ENCODE results near the gene SFRP4.

Gene SFRP4

GRCh38 chr7:37899712-37900247, 16.8 kb downstream of the SFRP4 start:
- Histone ChIP-seq H3K4me2 (ENCODE audit: insufficient read depth, low read length, poor library complexity, severe bottlenecking) (no peak overlapping the region), H3K4me1 (ENCODE audit: control insufficient read depth in 2 of 2, insufficient read depth in 1 of 2, low read depth in 1 of 2, low read length in 2 of 2) (no peaks in the 10 kb centered on the region), H3K36me3 (replicated peaks in 1 of 2; ENCODE audit: control insufficient read depth in 2 of 2, insufficient read depth in 2 of 2, low read length in 2 of 2) (no peaks in the 10 kb centered on the region), H3K14ac (ENCODE audit: low read length) (no peak overlapping the region), H2BK5ac (ENCODE audit: low read length) (no peak overlapping the region), H4K91ac (ENCODE audit: low read depth, low read length, poor library complexity) (no peak overlapping the region), H3K79me1 (ENCODE audit: low read depth, low read length) (no peaks in the 10 kb centered on the region), H3K4ac (ENCODE audit: low read length) (no peak overlapping the region), H3K18ac (ENCODE audit: low read length) (no peak overlapping the region), H3K9ac (ENCODE audit: low read depth, low read length, poor library complexity) (no peak overlapping the region), H3K4me3 (ENCODE audit: low read length in 2 of 2) (no peak overlapping the region), H2AFZ (ENCODE audit: low read length) (no peak overlapping the region), H2BK12ac (ENCODE audit: low read length) (no peak overlapping the region), H4K8ac (ENCODE audit: low read depth, low read length) (no peak overlapping the region), H2BK15ac (ENCODE audit: low read length) (no peak overlapping the region), H3K23ac (ENCODE audit: low read depth, low read length, poor library complexity) (no peak overlapping the region), H2BK120ac (ENCODE audit: low read depth, low read length) (no peak overlapping the region), H2AK5ac (ENCODE audit: low read depth, low read length) (no peak overlapping the region), H3K27me3 (ENCODE audit: control insufficient read depth in 3 of 3, insufficient read depth in 3 of 3, low read depth in 1 of 3, low read length in 3 of 3) (no peaks in the 10 kb centered on the region), H3K27ac (replicated peaks; ENCODE audit: low read length) (no peak overlapping the region), H3K9me3 (replicated peaks in 1 of 2; ENCODE audit: control insufficient read depth in 2 of 2, insufficient read depth in 1 of 2, low read depth in 1 of 2, low read length in 2 of 2) (no peaks in the 10 kb centered on the region)
- WGBS, 2 donors (ENCODE audit: extremely low coverage in 2 of 2, insufficient read length in 2 of 2, insufficient replicate concordance in 1 of 2): no CpG with 5 or more reads among the region's 3 CpGs
- no peak for DNase-seq (ENCODE audit: low spot score)

- H4K8ac ChIP-seq (ENCODE audit: low read depth, low read length): no peak overlapping the region
- H2AFZ ChIP-seq (ENCODE audit: low read length): no peak overlapping the region
- no peak overlapping the region for H3K4me3 ChIP-seq (ENCODE audit: low read length in 2 of 2)
- no peak overlapping the region for H3K4ac ChIP-seq (ENCODE audit: low read length)
- no peaks in the 10 kb centered on the region for H3K36me3 ChIP-seq (replicated peaks in 1 of 2; ENCODE audit: control insufficient read depth in 2 of 2, insufficient read depth in 2 of 2, low read length in 2 of 2)
- H3K4me2 ChIP-seq (ENCODE audit: insufficient read depth, low read length, poor library complexity, severe bottlenecking): no peak overlapping the region
- H4K91ac ChIP-seq (ENCODE audit: low read depth, low read length, poor library complexity): no peak overlapping the region
- H3K4me1 ChIP-seq (ENCODE audit: control insufficient read depth in 2 of 2, insufficient read depth in 1 of 2, low read depth in 1 of 2, low read length in 2 of 2): no peaks in the 10 kb centered on the region
- H2AK5ac ChIP-seq (ENCODE audit: low read depth, low read length): no peak overlapping the region
- H2BK15ac ChIP-seq (ENCODE audit: low read length): no peak overlapping the region
- no CpG with 5 or more reads among the region's 3 CpGs for WGBS, 2 donors (ENCODE audit: extremely low coverage in 2 of 2, insufficient read length in 2 of 2, insufficient replicate concordance in 1 of 2)
- no peak for DNase-seq (ENCODE audit: low spot score)
- no peak overlapping the region for H3K18ac ChIP-seq (ENCODE audit: low read length)
- no peak overlapping the region for H3K9ac ChIP-seq (ENCODE audit: low read depth, low read length, poor library complexity)
- H3K27ac ChIP-seq (replicated peaks; ENCODE audit: low read length): no peak overlapping the region
- no peak overlapping the region for H2BK12ac ChIP-seq (ENCODE audit: low read length)
- no peak overlapping the region for H2BK5ac ChIP-seq (ENCODE audit: low read length)
- no peaks in the 10 kb centered on the region for H3K79me1 ChIP-seq (ENCODE audit: low read depth, low read length)
- no peaks in the 10 kb centered on the region for H3K9me3 ChIP-seq (replicated peaks in 1 of 2; ENCODE audit: control insufficient read depth in 2 of 2, insufficient read depth in 1 of 2, low read depth in 1 of 2, low read length in 2 of 2)
- H3K14ac ChIP-seq (ENCODE audit: low read length): no peak overlapping the region
- H3K27me3 ChIP-seq (ENCODE audit: control insufficient read depth in 3 of 3, insufficient read depth in 3 of 3, low read depth in 1 of 3, low read length in 3 of 3): no peaks in the 10 kb centered on the region
- no peak overlapping the region for H3K23ac ChIP-seq (ENCODE audit: low read depth, low read length, poor library complexity)
- no peak overlapping the region for H2BK120ac ChIP-seq (ENCODE audit: low read depth, low read length)
Measured at GRCh38 chr7:37894671-37895070, 21.9 kb downstream of the SFRP4 start.

GRCh38 chr7:37893359-37893758, 23.3 kb downstream of the SFRP4 start:
- Histone ChIP-seq H2AK5ac (ENCODE audit: low read depth, low read length) (no peak overlapping the region), H3K4me3 (ENCODE audit: low read length in 2 of 2) (no peak overlapping the region), H3K4me2 (ENCODE audit: insufficient read depth, low read length, poor library complexity, severe bottlenecking) (no peak overlapping the region), H3K4me1 (ENCODE audit: control insufficient read depth in 2 of 2, insufficient read depth in 1 of 2, low read depth in 1 of 2, low read length in 2 of 2) (no peaks in the 10 kb centered on the region), H3K27me3 (ENCODE audit: control insufficient read depth in 3 of 3, insufficient read depth in 3 of 3, low read depth in 1 of 3, low read length in 3 of 3) (no peaks in the 10 kb centered on the region), H2BK12ac (ENCODE audit: low read length) (no peak overlapping the region), H3K14ac (ENCODE audit: low read length) (no peak overlapping the region), H3K9me3 (replicated peaks in 1 of 2; ENCODE audit: control insufficient read depth in 2 of 2, insufficient read depth in 1 of 2, low read depth in 1 of 2, low read length in 2 of 2) (no peaks in the 10 kb centered on the region), H4K8ac (ENCODE audit: low read depth, low read length) (no peak overlapping the region), H3K4ac (ENCODE audit: low read length) (no peak overlapping the region), H3K36me3 (replicated peaks in 1 of 2; ENCODE audit: control insufficient read depth in 2 of 2, insufficient read depth in 2 of 2, low read length in 2 of 2) (no peaks in the 10 kb centered on the region), H2BK15ac (ENCODE audit: low read length) (no peak overlapping the region), H2AFZ (ENCODE audit: low read length) (no peak overlapping the region), H3K9ac (ENCODE audit: low read depth, low read length, poor library complexity) (no peak overlapping the region), H3K79me1 (ENCODE audit: low read depth, low read length) (no peaks in the 10 kb centered on the region), H2BK5ac (ENCODE audit: low read length) (no peak overlapping the region), H2BK120ac (ENCODE audit: low read depth, low read length) (no peak overlapping the region), H3K23ac (ENCODE audit: low read depth, low read length, poor library complexity) (no peak overlapping the region), H3K27ac (replicated peaks; ENCODE audit: low read length) (no peak overlapping the region), H4K91ac (ENCODE audit: low read depth, low read length, poor library complexity) (no peak overlapping the region), H3K18ac (ENCODE audit: low read length) (no peak overlapping the region)
- DNase-seq (ENCODE audit: low spot score): no peak

- Histone ChIP-seq H2AK5ac (ENCODE audit: low read depth, low read length) (no peak overlapping the region), H2BK12ac (ENCODE audit: low read length) (no peak overlapping the region), H3K14ac (ENCODE audit: low read length) (no peak overlapping the region), H3K9me3 (replicated peaks in 1 of 2; ENCODE audit: control insufficient read depth in 2 of 2, insufficient read depth in 1 of 2, low read depth in 1 of 2, low read length in 2 of 2) (no peaks in the 10 kb centered on the region), H3K18ac (ENCODE audit: low read length) (no peak overlapping the region), H3K27me3 (ENCODE audit: control insufficient read depth in 3 of 3, insufficient read depth in 3 of 3, low read depth in 1 of 3, low read length in 3 of 3) (no peaks in the 10 kb centered on the region), H3K4me3 (ENCODE audit: low read length in 2 of 2) (no peak overlapping the region), H3K27ac (replicated peaks; ENCODE audit: low read length) (no peak overlapping the region), H3K4ac (ENCODE audit: low read length) (no peak overlapping the region), H4K91ac (ENCODE audit: low read depth, low read length, poor library complexity) (no peak overlapping the region), H2BK120ac (ENCODE audit: low read depth, low read length) (no peak overlapping the region), H2AFZ (ENCODE audit: low read length) (no peak overlapping the region), H2BK5ac (ENCODE audit: low read length) (no peak overlapping the region), H3K36me3 (replicated peaks in 1 of 2; ENCODE audit: control insufficient read depth in 2 of 2, insufficient read depth in 2 of 2, low read length in 2 of 2) (no peaks in the 10 kb centered on the region), H2BK15ac (ENCODE audit: low read length) (no peak overlapping the region), H4K8ac (ENCODE audit: low read depth, low read length) (no peak overlapping the region), H3K79me1 (ENCODE audit: low read depth, low read length) (no peaks in the 10 kb centered on the region), H3K9ac (ENCODE audit: low read depth, low read length, poor library complexity) (no peak overlapping the region), H3K4me2 (ENCODE audit: insufficient read depth, low read length, poor library complexity, severe bottlenecking) (no peak overlapping the region), H3K4me1 (ENCODE audit: control insufficient read depth in 2 of 2, insufficient read depth in 1 of 2, low read depth in 1 of 2, low read length in 2 of 2) (no peaks in the 10 kb centered on the region), H3K23ac (ENCODE audit: low read depth, low read length, poor library complexity) (no peak overlapping the region)
- no peak for DNase-seq (ENCODE audit: low spot score)
- WGBS, 2 donors (ENCODE audit: extremely low coverage in 2 of 2, insufficient read length in 2 of 2, insufficient replicate concordance in 1 of 2): no CpG with 5 or more reads among the region's 6 CpGs
Measured at GRCh38 chr7:37882086-37882485, 34.5 kb downstream of the SFRP4 start.
